Stimulated activated CD4-positive, alpha-beta T cell treated with anti-CD3 and anti-CD28 coated beads, Interleukin-1b, Interleukin-23, amount 100 ng/mL, for 24 hours (primary cell): ENCODE data around the gene PLXNA2.

Experiments used
- DNase-seq, 4 experiments: peaks; one replicate each; pipeline ENCODE4 v3.0.0-alpha.2; 2020; ENCODE audit warnings: low read depth in 4 of 4, low spot score in 1 of 4

PLXNA2 gene

GRCh38 chr1:208004851-208005250 lies 239.3 kb downstream of the PLXNA2 start:
- no peak for DNase-seq

GRCh38 chr1:208003241-208003640 lies 240.9 kb downstream of the PLXNA2 start:
- DNase-seq, result no peak

GRCh38 chr1:208002672-208003071 lies 241.5 kb downstream of the PLXNA2 start:
- DNase-seq, result no peak

- DNase-seq, result no peak
These were observed 242.1 kb downstream of the PLXNA2 start for GRCh38 chr1:208002078-208002477.

GRCh38 chr1:208000504-208000903 lies 243.7 kb downstream of the PLXNA2 start:
- DNase-seq, result no peak

- DNase-seq, result no peak
These were observed 244.2 kb downstream of the PLXNA2 start for GRCh38 chr1:207999972-208000371.

GRCh38 chr1:207999274-207999915 lies 244.8 kb downstream of the PLXNA2 start:
- no peak for DNase-seq

GRCh38 chr1:207998691-207999090 lies 245.5 kb downstream of the PLXNA2 start:
- DNase-seq, result no peak

- peak; percentile 16 to 38 (median 25) for DNase-seq
These were observed 246.5 kb downstream of the PLXNA2 start for GRCh38 chr1:207997486-207998268.

- DNase-seq, result no peak
These were observed 247.5 kb downstream of the PLXNA2 start for GRCh38 chr1:207996636-207997035.

- no peak for DNase-seq
These were observed 248.6 kb downstream of the PLXNA2 start for GRCh38 chr1:207995576-207995975.

GRCh38 chr1:207993477-207994445 lies 250.4 kb downstream of the PLXNA2 start:
- DNase-seq, result no peak

- no peak for DNase-seq
These were observed 251.4 kb downstream of the PLXNA2 start for GRCh38 chr1:207992677-207993236.

GRCh38 chr1:207991583-207992026 lies 252.6 kb downstream of the PLXNA2 start:
- no peak for DNase-seq

GRCh38 chr1:207990876-207991582 lies 253.2 kb downstream of the PLXNA2 start:
- DNase-seq, result no peak

- DNase-seq, result no peak
These were observed 253.7 kb downstream of the PLXNA2 start for GRCh38 chr1:207990455-207990854.

GRCh38 chr1:207988326-207989165 lies 255.6 kb downstream of the PLXNA2 start:
- DNase-seq, result no peak

- DNase-seq, result no peak
These were observed 257.0 kb downstream of the PLXNA2 start for GRCh38 chr1:207987164-207987563.

GRCh38 chr1:207985996-207986395 lies 258.2 kb downstream of the PLXNA2 start:
- DNase-seq, result no peak
